NCI-H1092 treated with DMSO at 0.1 percent for 48 hours (cell line): ENCODE measurements around the gene NCBP2L.

Experiments
- DNase-seq: peaks from one replicate; lab custom pipeline; 2025; lab: John Stamatoyannopoulos, UW

Gene NCBP2L

GRCh38 chrX:107777536-107777832 is at the start of gene NCBP2L:
NCBP2L (plus strand) TSS chrX:107777733; CDS start chrX:107794221, 16,488 bp downstream.
- no peak for DNase-seq

GRCh38 chrX:107728371-107729099 is 49.0 kb upstream of the NCBP2L start:
- DNase-seq = peak; percentile 54

GRCh38 chrX:107729558-107730297 is 47.8 kb upstream of the NCBP2L start:
- peak; percentile 43 for DNase-seq

GRCh38 chrX:107730298-107730655 is 47.3 kb upstream of the NCBP2L start:
- DNase-seq = no peak

GRCh38 chrX:107730991-107731766 is 46.4 kb upstream of the NCBP2L start:
- DNase-seq = no peak

- peak; percentile 64 for DNase-seq
Observed at GRCh38 chrX:107731831-107732502, 45.6 kb upstream of the NCBP2L start.

GRCh38 chrX:107733686-107734085 is 43.8 kb upstream of the NCBP2L start:
- DNase-seq = no peak

- DNase-seq = no peak
Observed at GRCh38 chrX:107734646-107735045, 42.9 kb upstream of the NCBP2L start.

GRCh38 chrX:107736781-107737531 is 40.6 kb upstream of the NCBP2L start:
- peak; percentile 87 for DNase-seq

GRCh38 chrX:107738272-107738671 is 39.3 kb upstream of the NCBP2L start:
- DNase-seq = no peak

- no peak for DNase-seq
Observed at GRCh38 chrX:107738768-107739167, 38.8 kb upstream of the NCBP2L start.

GRCh38 chrX:107739541-107739940 is 38.0 kb upstream of the NCBP2L start:
- no peak for DNase-seq

GRCh38 chrX:107741404-107741790 is 36.1 kb upstream of the NCBP2L start:
- DNase-seq = no peak

- no peak for DNase-seq
Observed at GRCh38 chrX:107742700-107743191, 34.8 kb upstream of the NCBP2L start.

- no peak for DNase-seq
Observed at GRCh38 chrX:107743995-107744394, 33.5 kb upstream of the NCBP2L start.

- DNase-seq = no peak
Observed at GRCh38 chrX:107744868-107745267, 32.7 kb upstream of the NCBP2L start.

GRCh38 chrX:107747596-107748161 is 29.9 kb upstream of the NCBP2L start:
- peak; percentile 84 for DNase-seq

- DNase-seq = no peak
Observed at GRCh38 chrX:107748506-107748905, 29.0 kb upstream of the NCBP2L start.

- DNase-seq = no peak
Observed at GRCh38 chrX:107750263-107750662, 27.3 kb upstream of the NCBP2L start.

GRCh38 chrX:107750861-107751445 is 26.6 kb upstream of the NCBP2L start:
- DNase-seq = no peak

GRCh38 chrX:107752043-107752442 is 25.5 kb upstream of the NCBP2L start:
- no peak for DNase-seq
